ENCODE data around the gene ANTKMT.
"Not testable (repeated sequence)": the region's sequence is repeated elsewhere in the genome, so short reads cannot be mapped to it uniquely, and the experiment has no call there.

ANTKMT gene

GRCh38 chr16:680967-681745 lies 39.8 kb upstream of the ANTKMT start:
- H3K4me3 ChIP-seq (ENCODE audit: low read depth, low read length) = peak overlapping the region; percentile 74

- no peak overlapping the region for H3K4me3 ChIP-seq (ENCODE audit: low read depth, low read length)
These were observed 39.1 kb upstream of the ANTKMT start for GRCh38 chr16:681746-682427.

- H3K4me3 ChIP-seq (ENCODE audit: low read depth, low read length) = no peak overlapping the region
These were observed 38.2 kb upstream of the ANTKMT start for GRCh38 chr16:682493-683395.

GRCh38 chr16:683396-684070 lies 37.4 kb upstream of the ANTKMT start:
- H3K4me3 ChIP-seq (ENCODE audit: low read depth, low read length) = peak overlapping the region; percentile 81

GRCh38 chr16:684071-684794 lies 36.7 kb upstream of the ANTKMT start, which contains the start of gene JMJD8:
Gene JMJD8, minus strand, starts transcription at chr16:684334. Its CDS starts 15 bp downstream, at chr16:684319.
- H3K4me3 ChIP-seq (ENCODE audit: low read depth, low read length) = peak within 1 kb of the TSS; percentile 81

- H3K4me3 ChIP-seq (ENCODE audit: low read depth, low read length) = no peak overlapping the region
These were observed 35.8 kb upstream of the ANTKMT start for GRCh38 chr16:684961-685696.

GRCh38 chr16:685967-686366 lies 35.0 kb upstream of the ANTKMT start:
- H3K4me3 ChIP-seq (ENCODE audit: low read depth, low read length) = no peak overlapping the region

- no peak overlapping the region for H3K4me3 ChIP-seq (ENCODE audit: low read depth, low read length)
These were observed 34.3 kb upstream of the ANTKMT start for GRCh38 chr16:686459-687260.

GRCh38 chr16:687499-687898 lies 33.4 kb upstream of the ANTKMT start:
- no peak overlapping the region for H3K4me3 ChIP-seq (ENCODE audit: low read depth, low read length)

GRCh38 chr16:689175-689897 lies 31.6 kb upstream of the ANTKMT start:
- H3K4me3 ChIP-seq (ENCODE audit: low read depth, low read length) = peak overlapping the region; percentile 59

GRCh38 chr16:691242-691641 lies 29.7 kb upstream of the ANTKMT start:
- not testable (repeated sequence) for H3K4me3 ChIP-seq (ENCODE audit: low read depth, low read length)

GRCh38 chr16:692356-693108 lies 28.4 kb upstream of the ANTKMT start:
- H3K4me3 ChIP-seq (ENCODE audit: low read depth, low read length) = no peak overlapping the region

- H3K4me3 ChIP-seq (ENCODE audit: low read depth, low read length) = no peak overlapping the region
These were observed 27.6 kb upstream of the ANTKMT start for GRCh38 chr16:693364-693763.

GRCh38 chr16:693766-694165 lies 27.2 kb upstream of the ANTKMT start:
- H3K4me3 ChIP-seq (ENCODE audit: low read depth, low read length) = peak overlapping the region; percentile 14

- peak overlapping the region; percentile 17 for H3K4me3 ChIP-seq (ENCODE audit: low read depth, low read length)
These were observed 26.6 kb upstream of the ANTKMT start for GRCh38 chr16:694187-694862.

- peak overlapping the region; percentile 54 for H3K4me3 ChIP-seq (ENCODE audit: low read depth, low read length)
These were observed 26.0 kb upstream of the ANTKMT start for GRCh38 chr16:694863-695354.

Data from iPS-11a (cell line).